Motor neuron (in vitro differentiated cells): ENCODE measurements around the gene CLSTN1. TPM values are rescaled to one million over a fixed set of nuclear protein-coding genes. Genes with fewer than 3 reads are reported as not detected.
A peak's percentile ranks its signal among the peaks of the same experiment; 100 is the strongest.

Source experiments
- ATAC-seq, 8 experiments: fragments of 200-7000 bp; cut with Tn5 transposase; replicated peaks in 6 of 8; 2 replicates each; pipeline ENCODE4 v1.8.0; 2021; ENCODE audit warnings: mild to moderate bottlenecking in 8 of 8, moderate library complexity in 8 of 8
- H3K27ac ChIP-seq, 2 donors: fragments of 250-450 bp; sonication (Bioruptor Pico); 2 replicates each; pipeline ENCODE4 v1.9.0; 2021; ENCODE audit warnings: antibody characterized with exemption in 2 of 2, mild to moderate bottlenecking in 2 of 2, moderate library complexity in 1 of 2
- H3K4me1 ChIP-seq, 2 donors: fragments of 250-450 bp; sonication (Bioruptor Pico); replicated peaks in 1 of 2; 2 replicates each; pipeline ENCODE4 v1.6.1; 2021; ENCODE audit warnings: antibody characterized with exemption in 2 of 2, mild to moderate bottlenecking in 2 of 2, moderate library complexity in 1 of 2
- H3K4me3 ChIP-seq, 5 donors: fragments of 250-450 bp; sonication (Bioruptor Pico); 2 replicates each; pipeline ENCODE4 v1.9.0; 2021; ENCODE audit warnings: antibody characterized with exemption in 5 of 5, mild to moderate bottlenecking in 5 of 5, moderate library complexity in 4 of 5
- whole genome bisulfite sequencing, 10 experiments: fragments of 450-650 bp; shearing (Covaris generic); methylation state at CpG; one replicate each; pipeline ENCODE4 v1.0.0; 2022; 5-methylcytosine and 5-hydroxymethylcytosine counted together
- in situ Hi-C, 9 experiments: fragments of 400-800 bp; cut with MboI; loops; one replicate each; pipeline ENCODE4 v1.15.0; 2021; ENCODE audit warnings: low sequenced_read_pairs in 9 of 9, low pct_unique_long_range_greater_than_20kb in 2 of 9; ENCODE audit not compliant: unreplicated experiment in 9 of 9
- total RNA-seq, 8 experiments: library from RNA; unstranded; fragments of 300-600 nt; gene quantifications; 2 replicates each; pipeline versions ENCODE4 v1.2.3 to v1.2.4, GENCODE V29; 2022

Gene CLSTN1
- 100 to 1,000 TPM in 5 of 8 experiments, 10 to 100 TPM in 3; 36.6 to 140 (median 112) TPM for total RNA-seq

DNA sequence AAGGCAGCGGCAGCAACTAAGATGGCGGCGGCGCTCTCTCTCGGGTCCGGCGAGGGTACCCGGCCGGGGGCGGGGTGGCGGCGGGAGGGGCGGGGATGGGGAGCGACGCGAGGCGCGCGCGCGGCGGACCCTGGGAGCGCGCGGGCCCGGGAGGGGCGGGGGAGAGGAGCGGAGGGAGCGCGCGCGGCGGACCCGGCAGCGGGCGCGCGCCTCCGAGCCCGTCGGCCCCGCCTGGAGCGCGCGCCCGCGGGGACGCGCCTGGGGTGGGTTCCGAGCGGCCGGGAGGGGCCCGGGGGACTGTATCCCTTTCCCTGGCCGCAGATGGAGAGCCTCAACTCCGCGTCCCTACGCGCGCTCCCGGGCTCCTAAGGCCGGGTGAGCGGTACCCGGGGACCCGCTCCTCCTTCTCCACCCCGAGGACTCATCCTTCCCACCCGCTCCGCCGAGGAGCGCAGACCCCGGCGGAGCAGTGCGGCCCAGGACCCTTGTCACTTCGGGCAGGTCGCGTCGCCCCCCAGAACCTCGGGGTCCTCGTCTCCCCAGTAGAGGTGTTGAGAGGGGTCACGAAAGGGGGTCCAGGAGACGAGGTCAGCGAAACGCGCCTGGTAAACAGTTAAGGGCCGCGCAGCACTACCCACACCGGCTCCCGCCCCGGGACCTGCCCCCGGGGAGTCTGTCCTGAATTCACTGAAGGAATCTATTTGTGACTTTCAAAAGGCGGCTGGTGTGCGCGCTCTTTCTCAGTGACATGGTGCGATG is at the start of gene CLSTN1:
Gene CLSTN1 (minus strand): TSS at position 23 of the 759 bp plus-strand sequence. CDS start 232 bp downstream, outside the sequence.
- peak within 1 kb of the TSS; percentile 85 to 90 for H3K27ac ChIP-seq
- WGBS, 10 experiments, result 4 to 20% (median 9%) methylated on average over 1 to 12 of the region's 93 CpGs; no CpG with 5 or more reads in 6 of the 10 experiments
- in situ Hi-C loops, result no loop called here
- peak within 1 kb of the TSS; percentile 57 to 93 (median 88) for H3K4me3 ChIP-seq
- peaks cover 28 to 36% of the 10 kb centered on the region in 2 donors for H3K4me1 ChIP-seq
- ATAC-seq, result peak; percentile 60 to 85 (median 80)

DNA sequence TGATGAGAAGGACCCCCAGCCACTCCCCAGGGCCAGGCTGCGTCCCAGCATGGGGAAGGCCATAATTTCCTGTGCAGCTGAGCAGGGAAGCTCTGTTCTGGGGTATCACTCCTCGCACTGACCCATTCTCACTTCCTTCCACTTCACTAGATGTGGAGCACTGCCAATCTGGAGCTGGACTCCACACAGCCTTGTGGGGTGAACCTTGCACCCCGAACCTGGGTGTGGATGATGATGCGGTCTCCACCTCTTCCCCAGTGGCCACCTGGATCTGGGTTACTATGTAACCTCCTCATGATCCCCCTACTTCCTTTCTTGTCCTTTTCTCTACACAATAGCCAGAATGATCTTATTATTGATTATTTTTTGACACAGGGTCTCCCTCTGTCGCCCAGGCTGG is 49.6 kb upstream of the CLSTN1 start:
- ATAC-seq, result no peak
- Histone ChIP-seq H3K4me1 (peaks cover 4 to 7% of the 10 kb centered on the region in 2 donors), H3K27ac (no peak overlapping the region), H3K4me3 (no peak overlapping the region)
- in situ Hi-C loops, result loop anchor here in 8 of 9 experiments (10.0 to 25.0 kb wide), 2 partner anchors 236 to 551 kb away; no protein-coding TSS in a partner anchor
- WGBS, 10 experiments, result 62 to 100% (median 87%) methylated on average over 1 to 5 of the region's 5 CpGs; no CpG with 5 or more reads in 4 of the 10 experiments

DNA sequence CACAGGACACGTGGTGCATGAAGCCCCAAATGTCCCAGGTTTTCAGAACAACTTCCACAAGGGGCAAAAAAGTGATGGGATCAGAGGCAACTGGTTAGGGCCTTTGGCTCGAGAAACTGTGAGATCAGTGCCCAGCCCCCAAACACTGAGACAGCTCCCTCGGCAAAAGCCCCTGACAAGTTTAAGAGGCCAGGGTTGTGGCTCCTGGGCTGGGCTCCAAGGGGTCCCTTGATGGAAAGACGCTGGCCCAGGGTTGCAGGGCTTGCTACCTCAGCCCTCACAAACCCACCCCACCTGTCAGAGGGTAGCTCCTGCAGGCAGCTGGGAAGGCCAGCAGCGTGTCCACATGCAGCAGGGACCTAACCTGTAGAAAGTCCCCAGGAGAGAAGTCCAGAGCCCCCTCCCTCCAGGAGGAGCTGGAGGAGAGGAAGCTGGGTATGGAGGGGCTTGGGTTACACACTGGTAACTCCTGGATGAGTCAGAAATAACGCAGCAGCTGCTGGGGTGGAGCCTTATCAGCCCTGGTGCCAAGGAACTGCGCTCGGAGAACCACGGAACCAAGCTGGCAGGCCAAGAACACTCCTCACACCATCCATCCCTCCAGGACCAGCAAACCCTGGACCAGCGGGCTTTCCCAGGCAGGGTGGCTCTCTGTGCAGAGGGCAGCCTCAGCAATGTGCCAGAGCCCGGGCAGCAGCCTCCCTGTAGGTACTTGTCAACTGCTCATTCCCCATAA is 48.8 kb upstream of the CLSTN1 start:
- no peak for ATAC-seq
- H3K4me3 ChIP-seq, result no peak overlapping the region
- in situ Hi-C loops, result loop anchor here in 8 of 9 experiments (10.0 to 25.0 kb wide), 2 partner anchors 235 to 552 kb away; no protein-coding TSS in a partner anchor
- no peak overlapping the region for H3K27ac ChIP-seq
- 37 to 86% (median 65%) methylated on average over 1 to 10 of the region's 11 CpGs; no CpG with 5 or more reads in 2 of the 10 experiments for WGBS, 10 experiments
- H3K4me1 ChIP-seq, result peaks cover 5 to 7% of the 10 kb centered on the region in 2 donors

DNA sequence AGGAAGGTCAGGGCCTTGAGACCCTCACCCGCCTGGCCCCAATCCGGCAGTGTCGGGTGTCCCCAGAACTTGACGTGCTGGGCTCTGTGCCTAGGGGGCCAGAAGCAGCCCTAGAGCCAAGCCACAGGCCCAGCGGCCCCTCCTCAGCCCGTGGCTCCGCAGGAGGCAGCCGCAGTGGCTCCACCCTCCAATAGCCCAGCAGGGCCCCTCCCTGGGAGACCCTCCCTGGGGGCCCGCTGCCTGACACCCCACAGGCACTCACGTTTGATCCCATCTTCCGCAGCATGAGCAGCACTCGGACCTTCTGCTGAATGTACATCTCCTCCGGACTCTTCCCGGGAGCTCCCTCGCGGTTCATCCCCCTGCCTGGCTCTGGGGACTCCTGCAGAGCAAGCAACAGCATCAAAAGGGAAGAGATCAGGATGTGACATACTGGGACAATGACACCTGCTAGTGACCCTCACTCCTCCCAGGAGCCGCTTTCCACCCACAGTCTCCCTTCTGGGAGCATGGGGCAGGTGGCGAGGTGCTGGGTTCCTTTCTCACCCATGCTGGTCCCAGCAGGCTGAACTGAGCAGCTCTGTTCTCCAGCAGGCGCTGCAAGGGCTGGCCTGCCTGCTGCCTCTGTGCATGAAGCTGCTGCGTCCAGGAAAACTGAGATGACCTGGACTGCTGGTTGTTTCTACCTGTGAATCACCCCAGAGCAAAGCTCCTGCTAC is 48.1 kb upstream of the CLSTN1 start:
- ATAC-seq, result no peak
- WGBS, 10 experiments, result 73 to 93% (median 80%) methylated on average over 1 to 11 of the region's 20 CpGs; no CpG with 5 or more reads in 3 of the 10 experiments
- H3K4me3 ChIP-seq, result no peak overlapping the region
- in situ Hi-C loops, result loop anchor here in 8 of 9 experiments (10.0 to 25.0 kb wide), 2 partner anchors 235 to 553 kb away; no protein-coding TSS in a partner anchor
- H3K27ac ChIP-seq, result no peak overlapping the region
- H3K4me1 ChIP-seq, result peaks cover 7 to 9% of the 10 kb centered on the region in 2 donors

DNA sequence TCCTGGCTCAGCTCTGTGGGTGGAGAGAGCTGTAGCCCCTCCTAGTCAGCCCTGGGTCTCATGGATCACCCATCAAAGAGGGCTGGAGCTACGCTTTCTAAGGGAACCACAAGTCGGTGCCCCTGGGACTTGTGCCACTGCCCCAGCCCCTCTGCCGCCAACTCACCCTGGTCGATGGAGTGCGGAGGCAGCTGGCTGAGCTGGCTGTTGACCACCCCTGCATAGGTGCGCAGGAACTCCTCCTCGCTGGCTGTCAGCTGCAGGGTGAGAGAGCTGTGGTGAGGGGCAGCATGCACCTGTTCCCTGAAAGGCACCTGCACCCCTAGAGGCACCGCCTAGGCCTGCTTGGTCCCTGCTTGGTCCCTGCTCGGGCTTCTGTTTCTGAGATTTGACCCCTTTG is 47.3 kb upstream of the CLSTN1 start:
- in situ Hi-C loops, result loop anchor here in 8 of 9 experiments (10.0 to 25.0 kb wide), 2 partner anchors 234 to 554 kb away; no protein-coding TSS in a partner anchor
- WGBS, 10 experiments, result 65 to 100% (median 92%) methylated on average over 1 to 4 of the region's 9 CpGs; no CpG with 5 or more reads in 4 of the 10 experiments

GRCh38 chr1:9870572-9870971 is 46.8 kb upstream of the CLSTN1 start:
- no peak overlapping the region for H3K27ac ChIP-seq
- no peak overlapping the region for H3K4me3 ChIP-seq
- peaks cover 5 to 9% of the 10 kb centered on the region in 2 donors for H3K4me1 ChIP-seq
- in situ Hi-C loops, result loop anchor here in 8 of 9 experiments (10.0 to 25.0 kb wide), 2 partner anchors 233 to 554 kb away; no protein-coding TSS in a partner anchor
- no peak for ATAC-seq
- 79 to 100% (median 90%) methylated on average over 1 to 4 of the region's 4 CpGs; no CpG with 5 or more reads in 4 of the 10 experiments for WGBS, 10 experiments

More for the DNA sequence above, 47.3 kb upstream of the CLSTN1 start:
- H3K4me3 ChIP-seq, result no peak overlapping the region
- no peak for ATAC-seq
- H3K27ac ChIP-seq, result no peak overlapping the region
- H3K4me1 ChIP-seq, result peaks cover 7 to 9% of the 10 kb centered on the region in 2 donors

DNA sequence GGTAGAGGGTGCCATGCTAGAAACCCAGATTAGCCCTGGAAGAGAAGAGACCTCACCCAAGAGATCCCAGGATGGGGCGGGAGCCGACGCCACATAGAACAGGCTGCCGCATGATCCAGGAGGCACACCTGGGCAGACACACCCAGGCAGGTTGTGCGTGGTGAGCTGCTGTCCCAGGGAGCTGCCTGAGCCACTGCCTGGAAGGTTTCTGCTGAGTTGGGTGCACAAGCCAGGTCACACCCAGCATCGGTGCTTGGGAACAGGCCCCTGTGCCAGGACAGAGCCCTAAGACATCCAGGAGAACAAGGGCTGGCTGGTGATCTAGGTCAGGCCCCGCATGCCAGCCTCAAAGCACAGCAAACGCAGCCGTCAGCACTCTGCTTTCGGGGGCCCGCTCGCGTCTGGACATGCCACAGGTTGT is 46.1 kb upstream of the CLSTN1 start:
- Histone ChIP-seq H3K4me1 (peaks cover 0 to 5% of the 10 kb centered on the region in 2 donors), H3K4me3 (no peak overlapping the region), H3K27ac (no peak overlapping the region)
- 80 to 100% (median 93%) methylated on average over 2 to 8 of the region's 13 CpGs; no CpG with 5 or more reads in 4 of the 10 experiments for WGBS, 10 experiments
- no peak for ATAC-seq
- in situ Hi-C loops, result loop anchor here (10.0 to 25.0 kb wide), 3 partner anchors 75 to 555 kb away; no protein-coding TSS in a partner anchor

- peaks cover 0 to 5% of the 10 kb centered on the region in 2 donors for H3K4me1 ChIP-seq
- H3K4me3 ChIP-seq, result no peak overlapping the region
- WGBS, 10 experiments, result 33 to 100% (median 52%) methylated on average over 1 to 2 of the region's 3 CpGs; no CpG with 5 or more reads in 1 of the 10 experiments
- H3K27ac ChIP-seq, result no peak overlapping the region
- ATAC-seq, result no peak
- in situ Hi-C loops, result loop anchor here (10.0 to 25.0 kb wide), 2 partner anchors 73 to 231 kb away; no protein-coding TSS in a partner anchor
Observed at GRCh38 chr1:9868244-9868590, 44.5 kb upstream of the CLSTN1 start.

- WGBS, 10 experiments, result 0 to 71% (median 33%) methylated on average over 2 to 15 of the region's 15 CpGs; no CpG with 5 or more reads in 3 of the 10 experiments
- Histone ChIP-seq H3K4me3 (no peak overlapping the region), H3K4me1 (peaks cover 1 to 5% of the 10 kb centered on the region in 2 donors), H3K27ac (no peak overlapping the region)
- in situ Hi-C loops, result loop anchor here (10.0 to 25.0 kb wide), 2 partner anchors 73 to 230 kb away; no protein-coding TSS in a partner anchor
- peak; percentile 80 to 98 (median 94) for ATAC-seq
Observed at GRCh38 chr1:9867408-9868243, 43.9 kb upstream of the CLSTN1 start.

- no peak overlapping the region for H3K27ac ChIP-seq
- 87 to 100% (median 90%) methylated on average over 1 to 6 of the region's 6 CpGs; no CpG with 5 or more reads in 6 of the 10 experiments for WGBS, 10 experiments
- H3K4me3 ChIP-seq, result no peak overlapping the region
- in situ Hi-C loops, result loop anchor here (10.0 to 25.0 kb wide), 2 partner anchors 72 to 230 kb away; no protein-coding TSS in a partner anchor
- no peak for ATAC-seq
- peaks cover 5% of the 10 kb centered on the region in 2 donors for H3K4me1 ChIP-seq
Observed at GRCh38 chr1:9866836-9867235, 43.1 kb upstream of the CLSTN1 start.

GRCh38 chr1:9865724-9866123 is 42.0 kb upstream of the CLSTN1 start:
- 42 to 100% (median 69%) methylated on average over 1 to 2 of the region's 2 CpGs; no CpG with 5 or more reads in 2 of the 10 experiments for WGBS, 10 experiments
- Histone ChIP-seq H3K4me3 (no peak overlapping the region), H3K4me1 (peaks cover 5 to 13% of the 10 kb centered on the region in 2 donors), H3K27ac (no peak overlapping the region)
- in situ Hi-C loops, result loop anchor here (10.0 to 25.0 kb wide), 2 partner anchors 71 to 228 kb away; no protein-coding TSS in a partner anchor
- no peak for ATAC-seq
